IPS-18a (cell line): ENCODE measurements around the gene CMC1.

Experiments used
- H3K27ac ChIP-seq: one replicate; pipeline ENCODE4 v1.5.1; 2013; ENCODE audit warnings: low read length
- H3K27me3 ChIP-seq: one replicate; pipeline ENCODE4 v1.6.1; 2013; ENCODE audit warnings: mild to moderate bottlenecking, low read length; ENCODE audit not compliant: control insufficient read depth, insufficient read depth
- H3K36me3 ChIP-seq: one replicate; pipeline ENCODE4 v1.6.1; 2013; ENCODE audit warnings: low read depth, low read length; ENCODE audit not compliant: control insufficient read depth
- H3K4me1 ChIP-seq: one replicate; pipeline ENCODE4 v1.6.1; 2013; ENCODE audit warnings: low read depth, low read length; ENCODE audit not compliant: control insufficient read depth
- H3K4me3 ChIP-seq: one replicate; pipeline ENCODE4 v1.5.1; 2013; ENCODE audit warnings: low read length
- H3K9ac ChIP-seq: one replicate; pipeline ENCODE4 v1.6.1; 2013; ENCODE audit warnings: mild to moderate bottlenecking, low read length, moderate library complexity
- H3K9me3 ChIP-seq: one replicate; pipeline ENCODE4 v1.6.1; 2013; ENCODE audit warnings: low read depth, low read length; ENCODE audit not compliant: control insufficient read depth

CMC1 gene

DNA sequence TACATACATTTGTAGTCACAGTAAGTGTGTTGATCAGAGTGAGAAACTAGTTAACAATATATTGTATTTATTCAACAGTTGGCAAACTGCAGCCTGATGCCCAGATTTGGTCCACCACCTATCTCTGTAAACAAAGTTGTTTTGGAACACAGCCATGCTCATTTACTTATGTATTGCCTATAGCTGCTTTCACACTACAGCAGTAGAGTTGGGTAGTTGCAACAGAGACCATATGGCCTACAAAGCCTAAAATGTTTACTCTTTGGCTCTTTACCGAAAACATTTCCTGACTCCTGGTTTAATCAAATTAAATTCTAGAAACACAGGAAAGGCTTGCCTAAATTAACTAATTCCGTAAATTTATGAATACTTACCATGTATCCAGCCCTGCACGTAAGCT, 39.4 kb downstream of the CMC1 start:
- no peaks in the 10 kb centered on the region for H3K4me1 ChIP-seq
- no peak overlapping the region for H3K9ac ChIP-seq
- no peak overlapping the region for H3K27ac ChIP-seq
- H3K36me3 ChIP-seq: no peaks in the 10 kb centered on the region
- no peaks in the 10 kb centered on the region for H3K9me3 ChIP-seq
- no peak overlapping the region for H3K4me3 ChIP-seq
- H3K27me3 ChIP-seq: no peaks in the 10 kb centered on the region

GRCh38 chr3:28286595-28286994, 45.2 kb downstream of the CMC1 start:
- no peak overlapping the region for H3K27ac ChIP-seq
- no peak overlapping the region for H3K4me3 ChIP-seq
- H3K27me3 ChIP-seq: no peaks in the 10 kb centered on the region
- H3K4me1 ChIP-seq: peaks cover 6% of the 10 kb centered on the region
- H3K9ac ChIP-seq: no peak overlapping the region
- H3K36me3 ChIP-seq: no peaks in the 10 kb centered on the region
- peaks cover 3% of the 10 kb centered on the region for H3K9me3 ChIP-seq

- Histone ChIP-seq H3K27ac (no peak overlapping the region), H3K9me3 (peaks cover 3% of the 10 kb centered on the region), H3K36me3 (no peaks in the 10 kb centered on the region), H3K4me1 (peaks cover 11% of the 10 kb centered on the region), H3K4me3 (no peak overlapping the region), H3K27me3 (no peaks in the 10 kb centered on the region), H3K9ac (no peak overlapping the region)
Observed at GRCh38 chr3:28287046-28287445, 45.6 kb downstream of the CMC1 start.

- H3K36me3 ChIP-seq: no peaks in the 10 kb centered on the region
- H3K4me1 ChIP-seq: peaks cover 15% of the 10 kb centered on the region
- no peak overlapping the region for H3K9ac ChIP-seq
- H3K27ac ChIP-seq: no peak overlapping the region
- no peak overlapping the region for H3K4me3 ChIP-seq
- H3K9me3 ChIP-seq: peaks cover 3% of the 10 kb centered on the region
- H3K27me3 ChIP-seq: no peaks in the 10 kb centered on the region
Observed at GRCh38 chr3:28290863-28291300, 49.5 kb downstream of the CMC1 start.

DNA sequence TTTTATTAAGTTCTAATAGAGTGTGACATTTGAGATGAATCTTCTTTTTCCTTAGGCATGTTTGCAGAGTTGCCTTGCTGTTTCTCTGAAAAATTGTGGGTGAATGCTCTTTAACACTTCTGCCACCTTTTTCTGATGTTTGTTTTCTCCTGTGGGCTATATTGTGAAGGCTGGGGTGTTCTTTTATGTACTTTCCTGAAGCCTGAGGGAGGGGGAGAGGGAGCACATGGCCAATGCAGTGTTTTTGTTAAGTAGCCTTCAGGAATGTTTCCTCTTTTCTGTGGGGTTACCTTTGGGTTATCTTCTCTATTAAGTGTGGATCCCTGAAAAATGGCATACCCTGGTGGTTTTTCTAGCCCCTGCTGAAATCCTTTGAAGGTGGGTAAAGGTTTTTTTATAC, 50.2 kb downstream of the CMC1 start:
- no peaks in the 10 kb centered on the region for H3K27me3 ChIP-seq
- H3K4me1 ChIP-seq: peaks cover 15% of the 10 kb centered on the region
- no peak overlapping the region for H3K9ac ChIP-seq
- H3K9me3 ChIP-seq: peaks cover 3% of the 10 kb centered on the region
- no peak overlapping the region for H3K4me3 ChIP-seq
- H3K36me3 ChIP-seq: no peaks in the 10 kb centered on the region
- H3K27ac ChIP-seq: no peak overlapping the region

DNA sequence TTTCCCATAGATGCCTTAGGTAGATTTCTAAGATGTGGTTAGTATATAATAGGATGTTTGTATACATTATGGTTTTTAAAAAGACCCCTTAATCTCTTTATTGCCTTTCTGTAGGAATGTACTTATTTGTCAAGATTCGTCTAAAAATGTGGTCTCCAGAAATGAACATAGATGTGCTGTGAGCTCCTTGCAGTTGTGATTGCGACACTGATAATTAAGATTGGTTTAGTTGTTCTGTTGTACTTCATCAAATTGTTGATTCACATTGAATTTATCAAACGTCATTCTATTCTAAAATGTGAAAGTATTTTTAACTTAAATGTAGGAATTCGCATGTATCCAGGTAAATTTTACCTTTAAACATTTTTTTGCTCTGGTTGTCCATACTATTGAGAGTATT, 51.2 kb downstream of the CMC1 start:
- Histone ChIP-seq H3K9me3 (peaks cover 3% of the 10 kb centered on the region), H3K4me3 (no peak overlapping the region), H3K9ac (no peak overlapping the region), H3K27ac (no peak overlapping the region), H3K27me3 (no peaks in the 10 kb centered on the region), H3K4me1 (peaks cover 15% of the 10 kb centered on the region), H3K36me3 (no peaks in the 10 kb centered on the region)

DNA sequence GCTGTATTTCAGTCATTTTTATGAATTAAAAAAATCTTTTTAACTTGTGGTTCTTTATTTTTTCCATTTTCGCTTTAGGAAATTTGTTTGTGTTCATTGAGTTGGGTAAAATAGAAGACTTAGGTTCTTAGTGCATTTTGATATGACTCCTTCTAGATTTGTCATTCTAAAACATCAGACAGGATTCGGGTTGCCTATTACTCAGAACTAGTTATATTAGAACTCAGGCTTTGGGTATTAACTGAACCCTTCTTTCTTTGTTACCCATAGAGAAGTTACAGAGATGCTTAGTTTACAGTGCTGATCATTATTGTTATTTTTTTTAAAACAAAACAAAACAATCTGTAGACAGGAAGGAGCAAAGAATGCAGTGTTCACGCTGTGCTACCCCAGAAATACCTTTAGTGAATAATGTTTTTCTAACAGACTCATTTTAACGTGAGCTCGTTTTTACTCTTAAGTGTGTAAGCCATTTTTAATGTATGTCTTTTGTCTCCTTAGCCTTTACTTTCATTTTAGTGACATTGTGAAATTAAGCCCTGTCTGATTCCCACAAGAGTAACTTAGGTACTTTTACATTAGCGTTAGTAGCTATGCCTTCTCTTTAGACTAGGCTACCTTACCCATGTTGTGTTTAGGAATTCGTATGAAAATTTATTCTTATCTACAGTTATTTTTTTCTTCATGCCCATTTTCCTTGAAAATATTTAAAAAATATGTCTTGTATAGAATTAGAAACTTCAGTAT, 53.4 kb downstream of the CMC1 start:
- Histone ChIP-seq H3K4me1 (peaks cover 15% of the 10 kb centered on the region), H3K27ac (no peak overlapping the region), H3K4me3 (no peak overlapping the region), H3K36me3 (no peaks in the 10 kb centered on the region), H3K27me3 (no peaks in the 10 kb centered on the region), H3K9ac (no peak overlapping the region), H3K9me3 (peaks cover 3% of the 10 kb centered on the region)

DNA sequence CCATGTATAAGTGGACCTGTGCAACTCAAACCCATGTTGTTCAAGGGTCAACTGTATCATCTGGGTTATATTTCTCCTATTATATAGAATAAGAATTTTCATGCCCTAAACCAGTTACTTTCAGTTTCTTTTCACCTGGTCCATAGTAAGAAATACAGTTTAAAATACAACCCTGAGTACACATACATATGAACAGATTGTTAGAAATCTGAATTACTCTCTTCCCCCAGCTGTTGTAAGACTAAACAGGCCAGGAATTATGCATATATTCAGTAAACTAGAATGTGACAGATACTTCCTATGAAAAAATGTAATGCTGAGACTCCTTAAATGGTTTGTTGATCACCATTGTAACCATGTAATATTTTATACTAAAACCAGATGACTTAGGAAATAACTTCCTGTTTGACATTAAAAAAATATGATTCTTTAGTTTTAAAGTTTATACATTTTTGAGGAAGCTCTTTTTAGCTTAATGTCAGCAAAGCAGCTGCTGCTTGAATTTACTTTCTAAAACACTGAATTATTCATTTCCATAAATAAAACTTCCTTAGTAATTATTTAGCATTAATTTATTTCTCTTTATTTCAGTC, 54.6 kb downstream of the CMC1 start:
- no peaks in the 10 kb centered on the region for H3K9me3 ChIP-seq
- no peak overlapping the region for H3K27ac ChIP-seq
- peaks cover 13% of the 10 kb centered on the region for H3K4me1 ChIP-seq
- no peaks in the 10 kb centered on the region for H3K27me3 ChIP-seq
- no peak overlapping the region for H3K9ac ChIP-seq
- no peak overlapping the region for H3K4me3 ChIP-seq
- H3K36me3 ChIP-seq: no peaks in the 10 kb centered on the region

DNA sequence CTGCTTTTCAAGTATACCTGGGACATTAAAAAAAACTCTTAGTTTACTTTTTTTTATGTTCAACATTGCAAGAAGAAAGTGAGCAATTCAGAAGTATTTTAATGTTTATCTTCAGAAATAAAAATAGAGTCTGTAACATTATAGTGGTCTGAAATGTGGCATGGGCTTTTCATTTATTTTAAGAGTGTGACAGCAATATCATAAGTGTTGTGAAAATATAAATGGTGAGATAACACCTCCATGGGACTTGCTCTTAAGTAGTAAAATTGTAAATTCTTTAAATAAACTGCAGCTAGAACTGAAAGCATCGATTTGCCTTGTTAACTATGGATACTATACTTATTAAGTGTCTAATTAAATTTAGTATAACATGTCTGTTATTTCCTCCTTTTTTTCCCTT, 58.3 kb downstream of the CMC1 start:
- no peak overlapping the region for H3K9ac ChIP-seq
- no peak overlapping the region for H3K27ac ChIP-seq
- H3K27me3 ChIP-seq: no peaks in the 10 kb centered on the region
- H3K4me3 ChIP-seq: no peak overlapping the region
- peaks cover 4% of the 10 kb centered on the region for H3K4me1 ChIP-seq
- no peaks in the 10 kb centered on the region for H3K36me3 ChIP-seq
- H3K9me3 ChIP-seq: no peaks in the 10 kb centered on the region

- no peak overlapping the region for H3K27ac ChIP-seq
- no peaks in the 10 kb centered on the region for H3K4me1 ChIP-seq
- no peaks in the 10 kb centered on the region for H3K27me3 ChIP-seq
- H3K36me3 ChIP-seq: no peaks in the 10 kb centered on the region
- H3K9me3 ChIP-seq: no peaks in the 10 kb centered on the region
- no peak overlapping the region for H3K9ac ChIP-seq
- no peak overlapping the region for H3K4me3 ChIP-seq
Observed at GRCh38 chr3:28300345-28300962, 59.0 kb downstream of the CMC1 start.

- no peaks in the 10 kb centered on the region for H3K36me3 ChIP-seq
- H3K27ac ChIP-seq: no peak overlapping the region
Observed at GRCh38 chr3:28301688-28302087, 60.3 kb downstream of the CMC1 start.

GRCh38 chr3:28308196-28308595, 66.8 kb downstream of the CMC1 start:
- Histone ChIP-seq H3K9me3 (no peaks in the 10 kb centered on the region), H3K36me3 (no peaks in the 10 kb centered on the region), H3K27ac (no peak overlapping the region), H3K4me3 (no peak overlapping the region), H3K27me3 (no peaks in the 10 kb centered on the region), H3K4me1 (peaks cover 6% of the 10 kb centered on the region), H3K9ac (no peak overlapping the region)

More at GRCh38 chr3:28301688-28302087, 60.3 kb downstream of the CMC1 start:
- Histone ChIP-seq H3K9ac (no peak overlapping the region), H3K4me1 (no peaks in the 10 kb centered on the region), H3K4me3 (no peak overlapping the region), H3K9me3 (no peaks in the 10 kb centered on the region), H3K27me3 (no peaks in the 10 kb centered on the region)
